ENCODE data around the gene FMN1.

- TF ChIP-seq CTCF (conservative IDR thresholded peaks at IDR 0.05; ENCODE audit: low read depth, low read length): no peak
- TF ChIP-seq EZH2 (IDR thresholded peaks at IDR 0.05; ENCODE audit: borderline replicate concordance, low read depth, low read length, poor library complexity, severe bottlenecking): no peak
Observed at GRCh38 chr15:32736701-32737061, 457.8 kb downstream of the FMN1 start.

Data from A673 (cell line).